ENCODE data around the gene CACNA1C. TPM values are rescaled to one million over a fixed set of nuclear protein-coding genes. Genes with fewer than 3 reads are reported as not detected.

Gene CACNA1C
- total and polyA plus RNA-seq, 2 donors from 2014 or later: 1.6 to 17.4 TPM

DNA sequence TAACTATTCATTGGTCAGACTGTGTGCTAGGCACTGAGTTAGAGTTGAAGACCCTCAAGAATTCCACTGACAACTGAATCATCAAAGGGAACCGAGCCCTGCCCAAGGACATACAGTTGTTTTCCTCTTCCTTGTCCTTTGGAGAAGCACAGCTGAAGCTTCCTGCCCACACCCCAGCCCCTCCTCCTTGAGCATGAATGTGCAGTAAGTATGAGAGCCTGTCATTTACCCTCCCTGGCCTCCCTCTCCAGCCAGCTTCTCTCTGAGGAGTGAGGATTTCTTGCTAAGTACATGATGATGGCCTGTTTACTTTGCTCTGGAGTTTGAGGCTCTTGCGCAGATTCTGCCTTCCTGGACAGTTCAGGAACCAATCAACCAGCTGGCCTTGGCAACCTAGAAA is 235.2 kb downstream of the CACNA1C start:
- Histone ChIP-seq H3K9me3 (ENCODE audit: control insufficient read depth in 2 of 3, insufficient read depth in 1 of 3, low read length in 3 of 3) (no peaks in the 10 kb centered on the region), H3K36me3 (ENCODE audit: control insufficient read depth in 2 of 3, insufficient read depth in 3 of 3, low read length in 3 of 3) (no peaks in the 10 kb centered on the region), H3K27ac (ENCODE audit: low read depth in 2 of 2, low read length in 2 of 2) (peak overlapping the region in 1 of 2 donors; percentile 84), H3K9ac (ENCODE audit: low read length in 3 of 3) (no peak overlapping the region), H3K4me1 (ENCODE audit: control insufficient read depth in 2 of 3, insufficient read depth in 2 of 3, low read depth in 1 of 3, low read length in 3 of 3) (peaks cover 5 to 26% (median 15%) of the 10 kb centered on the region in 3 donors), H3K27me3 (ENCODE audit: control insufficient read depth, insufficient read depth, low read length) (no peaks in the 10 kb centered on the region), H3K4me3 (ENCODE audit: low read length in 3 of 3) (no peak overlapping the region)
- TF ChIP-seq, protein P1, sequence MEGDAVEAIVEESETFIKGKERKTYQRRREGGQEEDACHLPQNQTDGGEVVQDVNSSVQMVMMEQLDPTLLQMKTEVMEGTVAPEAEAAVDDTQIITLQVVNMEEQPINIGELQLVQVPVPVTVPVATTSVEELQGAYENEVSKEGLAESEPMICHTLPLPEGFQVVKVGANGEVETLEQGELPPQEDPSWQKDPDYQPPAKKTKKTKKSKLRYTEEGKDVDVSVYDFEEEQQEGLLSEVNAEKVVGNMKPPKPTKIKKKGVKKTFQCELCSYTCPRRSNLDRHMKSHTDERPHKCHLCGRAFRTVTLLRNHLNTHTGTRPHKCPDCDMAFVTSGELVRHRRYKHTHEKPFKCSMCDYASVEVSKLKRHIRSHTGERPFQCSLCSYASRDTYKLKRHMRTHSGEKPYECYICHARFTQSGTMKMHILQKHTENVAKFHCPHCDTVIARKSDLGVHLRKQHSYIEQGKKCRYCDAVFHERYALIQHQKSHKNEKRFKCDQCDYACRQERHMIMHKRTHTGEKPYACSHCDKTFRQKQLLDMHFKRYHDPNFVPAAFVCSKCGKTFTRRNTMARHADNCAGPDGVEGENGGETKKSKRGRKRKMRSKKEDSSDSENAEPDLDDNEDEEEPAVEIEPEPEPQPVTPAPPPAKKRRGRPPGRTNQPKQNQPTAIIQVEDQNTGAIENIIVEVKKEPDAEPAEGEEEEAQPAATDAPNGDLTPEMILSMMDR (IDR thresholded peaks at IDR 0.05; ENCODE audit: borderline replicate concordance, extremely low read depth, insufficient read depth): no peak
- intact Hi-C loops (cut with DNase I): no loop called here
- FAIRE-seq (no peak), DNase-seq (peak in 2 of 5 donors; percentile 33 to 44)

DNA sequence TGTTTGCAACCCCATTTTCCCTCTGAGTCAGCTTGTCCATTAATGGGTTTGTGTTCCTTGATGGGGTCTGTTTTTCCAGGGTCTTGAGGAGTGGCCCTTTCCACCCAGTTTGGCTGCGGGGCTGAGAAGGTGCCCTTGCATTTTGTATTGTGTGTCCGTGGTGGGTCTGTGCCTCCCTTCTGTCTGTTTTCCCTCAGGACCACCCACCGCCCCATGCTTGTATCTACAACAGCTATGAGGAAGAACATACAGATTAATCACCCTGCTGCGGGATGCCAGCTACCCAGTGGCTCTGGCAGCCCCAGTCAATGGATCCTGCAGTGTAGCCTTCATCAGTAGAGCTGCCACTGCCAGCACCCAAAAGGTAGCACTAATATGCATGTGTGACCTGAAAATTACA is 235.7 kb downstream of the CACNA1C start:
- TF ChIP-seq, protein P1 (IDR thresholded peaks at IDR 0.05; ENCODE audit: borderline replicate concordance, extremely low read depth, insufficient read depth): no peak
- Histone ChIP-seq H3K4me1 (ENCODE audit: control insufficient read depth in 2 of 3, insufficient read depth in 2 of 3, low read depth in 1 of 3, low read length in 3 of 3) (peaks cover 5 to 26% (median 15%) of the 10 kb centered on the region in 3 donors), H3K9me3 (ENCODE audit: control insufficient read depth in 2 of 3, insufficient read depth in 1 of 3, low read length in 3 of 3) (no peaks in the 10 kb centered on the region), H3K9ac (ENCODE audit: low read length in 3 of 3) (no peak overlapping the region), H3K4me3 (ENCODE audit: low read length in 3 of 3) (no peak overlapping the region), H3K27ac (ENCODE audit: low read depth in 2 of 2, low read length in 2 of 2) (no peak overlapping the region), H3K27me3 (ENCODE audit: control insufficient read depth, insufficient read depth, low read length) (no peaks in the 10 kb centered on the region), H3K36me3 (ENCODE audit: control insufficient read depth in 2 of 3, insufficient read depth in 3 of 3, low read length in 3 of 3) (no peaks in the 10 kb centered on the region)
- intact Hi-C loops (cut with DNase I): no loop called here
- FAIRE-seq (no peak), DNase-seq (peak in 1 of 5 donors; percentile 28)

DNA sequence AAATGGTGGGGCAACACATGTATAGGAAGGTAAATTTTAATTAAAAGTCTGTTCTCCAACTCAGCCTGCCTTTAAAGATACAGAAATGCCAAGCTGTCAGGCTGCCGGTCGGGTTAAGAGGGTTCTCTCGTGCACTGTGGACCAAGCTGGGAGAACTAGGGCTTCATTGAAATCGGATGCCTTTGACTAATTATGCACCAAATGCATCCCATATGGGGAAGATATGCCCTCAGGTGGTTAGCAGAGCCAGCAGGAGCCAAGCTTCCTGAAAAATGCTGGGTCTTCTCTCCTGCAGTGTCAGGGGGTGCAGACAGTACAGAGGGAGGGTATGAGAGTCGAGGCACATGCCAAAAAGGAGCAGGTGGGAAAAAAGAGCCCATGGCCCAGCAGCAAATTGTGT is 236.1 kb downstream of the CACNA1C start:
- Histone ChIP-seq H3K4me3 (ENCODE audit: low read length in 3 of 3) (no peak overlapping the region), H3K36me3 (ENCODE audit: control insufficient read depth in 2 of 3, insufficient read depth in 3 of 3, low read length in 3 of 3) (no peaks in the 10 kb centered on the region), H3K9me3 (ENCODE audit: control insufficient read depth in 2 of 3, insufficient read depth in 1 of 3, low read length in 3 of 3) (no peaks in the 10 kb centered on the region), H3K9ac (ENCODE audit: low read length in 3 of 3) (no peak overlapping the region), H3K27me3 (ENCODE audit: control insufficient read depth, insufficient read depth, low read length) (no peaks in the 10 kb centered on the region), H3K4me1 (ENCODE audit: control insufficient read depth in 2 of 3, insufficient read depth in 2 of 3, low read depth in 1 of 3, low read length in 3 of 3) (peaks cover 5 to 26% (median 15%) of the 10 kb centered on the region in 3 donors), H3K27ac (ENCODE audit: low read depth in 2 of 2, low read length in 2 of 2) (no peak overlapping the region)
- TF ChIP-seq, protein P1 (IDR thresholded peaks at IDR 0.05; ENCODE audit: borderline replicate concordance, extremely low read depth, insufficient read depth): no peak
- FAIRE-seq: no peak
- no peak for DNase-seq
- intact Hi-C loops (cut with DNase I): no loop called here

DNA sequence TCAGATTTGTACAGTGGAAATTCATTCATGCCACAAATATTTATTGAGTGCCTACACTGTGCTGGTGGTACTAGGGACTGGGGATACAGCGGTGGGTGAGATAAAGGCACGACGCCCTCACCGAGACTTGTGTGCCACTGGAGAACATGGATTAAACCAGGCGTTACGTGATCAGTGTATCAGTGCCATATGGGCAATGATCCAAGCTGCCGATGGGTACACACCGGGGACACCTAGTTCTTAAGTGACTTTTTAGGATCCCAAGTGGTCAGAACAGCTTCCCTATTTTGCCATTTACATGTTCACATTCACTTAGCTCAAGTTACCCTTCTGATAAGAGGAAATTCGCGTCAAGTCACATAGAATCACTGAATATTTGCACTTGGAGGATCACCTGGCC is 236.7 kb downstream of the CACNA1C start:
- H3K27ac ChIP-seq (ENCODE audit: low read depth in 2 of 2, low read length in 2 of 2): no peak overlapping the region
- H3K36me3 ChIP-seq (ENCODE audit: control insufficient read depth in 2 of 3, insufficient read depth in 3 of 3, low read length in 3 of 3): no peaks in the 10 kb centered on the region
- FAIRE-seq: no peak
- no peaks in the 10 kb centered on the region for H3K27me3 ChIP-seq (ENCODE audit: control insufficient read depth, insufficient read depth, low read length)
- H3K9me3 ChIP-seq (ENCODE audit: control insufficient read depth in 2 of 3, insufficient read depth in 1 of 3, low read length in 3 of 3): no peaks in the 10 kb centered on the region
- peaks cover 5 to 27% (median 15%) of the 10 kb centered on the region in 3 donors for H3K4me1 ChIP-seq (ENCODE audit: control insufficient read depth in 2 of 3, insufficient read depth in 2 of 3, low read depth in 1 of 3, low read length in 3 of 3)
- H3K9ac ChIP-seq (ENCODE audit: low read length in 3 of 3): no peak overlapping the region
- intact Hi-C loops (cut with DNase I): no loop called here
- no peak overlapping the region for H3K4me3 ChIP-seq (ENCODE audit: low read length in 3 of 3)
- TF ChIP-seq, protein P1 (IDR thresholded peaks at IDR 0.05; ENCODE audit: borderline replicate concordance, extremely low read depth, insufficient read depth): no peak
- DNase-seq: no peak
